GM19351 (cell line): ENCODE results near the gene CFAP57.

Experiments used
- ATAC-seq: cut with Tn5 transposase; IDR thresholded peaks from one replicate; pipeline ENCODE4 v1.9.1; 2021; ENCODE audit warnings: mild to moderate bottlenecking, moderate library complexity; ENCODE audit not compliant: unreplicated experiment

Gene CFAP57

DNA sequence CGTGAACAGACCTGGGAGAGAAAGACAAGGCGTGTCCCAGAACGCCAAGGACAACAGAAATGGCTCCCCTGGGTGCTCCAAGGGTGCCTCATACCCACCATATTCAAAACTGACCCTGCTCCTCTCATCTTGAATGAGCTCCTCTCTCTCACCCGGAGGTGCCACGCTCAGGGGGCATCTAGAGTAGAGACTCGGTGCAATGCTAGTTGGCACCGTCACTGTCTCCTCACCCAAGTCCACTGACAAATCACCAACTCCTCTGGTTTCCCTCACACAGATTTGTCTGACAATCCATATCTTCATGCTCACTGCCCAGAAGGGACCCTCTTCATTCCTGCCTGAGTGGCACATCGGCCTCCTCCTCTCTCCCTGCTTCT, 102.7 kb downstream of the CFAP57 start:
- ATAC-seq: no peak

DNA sequence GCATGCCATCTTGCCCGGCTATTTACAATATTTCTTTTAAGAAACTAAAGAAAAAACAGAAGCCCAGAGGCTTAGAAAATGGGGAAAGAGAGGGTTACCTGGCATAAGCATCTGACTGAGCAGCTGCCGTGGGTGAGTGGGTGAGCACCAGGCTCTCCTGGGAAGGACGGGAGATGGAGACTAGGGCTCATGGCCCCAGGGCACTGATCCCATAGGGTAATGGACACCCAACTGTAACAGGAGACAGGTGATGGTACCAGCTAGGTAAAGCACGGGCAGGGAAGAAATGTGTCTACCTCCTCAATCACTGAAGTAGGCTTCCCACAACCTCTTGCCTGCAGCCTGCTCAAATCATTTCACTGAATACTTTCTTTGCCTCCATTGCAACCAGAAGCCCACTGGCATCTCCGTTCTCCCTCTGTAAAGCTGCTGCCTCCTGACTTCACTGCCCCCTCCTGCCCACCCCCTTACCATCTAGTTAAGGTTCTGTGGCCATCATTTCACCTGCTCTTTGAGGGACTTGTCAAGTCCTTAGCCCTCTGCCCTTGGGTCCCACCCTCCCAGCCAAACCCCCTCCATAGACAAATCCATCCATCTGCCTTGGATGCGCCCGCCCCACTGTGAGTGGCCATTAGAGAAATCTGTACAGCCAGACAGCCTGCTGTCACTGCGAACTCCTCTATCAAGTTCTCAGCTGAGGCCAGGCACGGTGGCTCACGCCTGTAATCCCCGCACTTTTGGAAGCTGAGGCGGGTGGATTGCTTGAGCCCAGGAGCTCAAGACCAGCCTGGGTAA, 103.9 kb downstream of the CFAP57 start:
- ATAC-seq: no peak

DNA sequence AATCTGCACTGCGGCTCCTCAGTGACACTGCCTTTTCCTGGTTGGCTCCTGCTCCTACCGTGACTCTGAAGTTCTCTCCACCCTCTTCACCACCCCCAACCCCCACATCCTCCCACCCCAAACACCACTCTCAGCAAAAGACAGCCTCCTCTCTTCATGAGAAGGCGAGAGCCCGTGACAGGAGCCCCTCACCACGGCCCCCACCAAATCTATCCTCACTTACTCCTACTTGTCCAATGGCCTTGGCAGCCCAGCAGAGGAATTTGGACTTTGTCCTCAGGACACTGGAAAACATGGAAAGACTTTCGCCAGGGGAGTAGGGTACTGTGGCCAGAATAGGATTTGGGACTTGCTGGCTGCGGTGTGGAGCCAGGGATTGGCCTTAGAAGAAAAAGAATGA, 104.5 kb downstream of the CFAP57 start:
- no peak for ATAC-seq

DNA sequence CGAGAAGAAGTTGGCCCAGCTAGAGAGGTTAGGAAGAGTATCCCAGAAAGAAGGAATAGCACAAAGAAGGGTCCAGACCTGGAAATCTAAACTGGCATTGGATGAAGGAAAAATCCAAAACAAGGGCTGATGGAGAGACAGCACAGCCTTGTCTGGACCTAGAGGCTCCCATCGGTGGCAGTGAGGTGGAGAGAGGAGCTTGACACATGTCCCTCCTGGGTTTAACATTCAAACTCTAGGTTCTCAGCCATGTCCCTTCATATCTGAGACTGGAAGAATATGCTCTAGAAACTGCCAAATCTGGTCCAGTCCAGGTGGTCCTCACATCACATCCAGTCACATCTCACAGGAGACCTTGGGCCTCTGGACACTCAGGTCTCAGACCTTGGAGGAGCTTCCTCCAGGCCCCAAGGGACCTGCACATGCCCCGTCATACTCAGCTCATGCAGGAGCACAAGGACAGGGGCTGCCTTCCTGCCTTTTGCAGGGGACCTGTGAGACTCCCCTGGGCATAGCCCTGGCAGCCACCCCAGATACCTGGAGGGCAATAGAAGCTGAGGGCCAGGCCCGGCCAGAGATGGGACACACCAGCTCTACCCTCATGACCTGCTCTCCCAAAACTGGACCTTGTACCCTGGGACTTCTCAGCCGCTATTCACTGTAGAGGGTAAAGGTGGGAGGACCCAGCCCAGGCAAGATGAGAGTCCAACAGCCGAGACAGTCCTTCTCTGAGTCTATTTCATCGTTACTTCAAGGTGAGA, 105.2 kb downstream of the CFAP57 start:
- no peak for ATAC-seq

DNA sequence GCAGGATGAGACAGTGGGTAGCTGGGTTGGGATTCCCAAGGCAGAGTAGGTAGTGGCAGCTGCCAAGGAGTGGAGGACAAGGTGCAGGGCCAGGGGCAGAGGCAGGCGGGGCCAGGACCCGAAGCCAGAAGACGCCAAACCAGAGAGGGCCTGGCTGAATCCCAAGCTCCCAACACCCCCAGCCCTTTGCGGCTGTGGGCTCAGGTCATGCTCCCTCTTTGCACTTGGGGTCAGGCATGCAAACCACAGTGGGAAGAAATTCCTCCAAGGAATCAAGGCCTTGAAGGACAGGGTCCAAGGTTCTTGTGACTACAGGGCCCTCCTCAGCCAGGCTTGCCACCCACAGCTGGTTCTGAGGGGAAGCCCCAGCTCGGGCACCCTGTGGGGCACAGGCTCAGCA, 107.0 kb downstream of the CFAP57 start:
- ATAC-seq: no peak

DNA sequence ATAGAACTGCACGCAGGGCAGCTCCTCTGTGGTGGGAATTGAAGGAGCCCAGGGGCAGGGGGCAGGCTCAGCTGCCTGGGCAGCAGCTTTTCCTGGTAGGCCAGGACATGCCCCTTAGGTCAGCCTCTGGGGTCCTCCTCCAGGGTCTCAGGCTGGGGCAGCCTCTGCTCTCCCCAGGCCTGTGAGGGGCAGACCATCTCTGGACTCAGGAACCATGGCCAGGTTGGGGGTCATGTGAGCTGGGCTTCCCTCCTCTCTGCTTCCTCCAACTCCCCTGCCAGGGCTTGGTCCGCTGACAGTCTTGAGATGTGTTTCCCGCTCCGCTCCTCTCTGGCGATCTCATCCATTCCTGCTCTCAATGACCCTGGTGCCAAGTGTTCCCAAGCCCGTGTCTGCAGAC, 107.5 kb downstream of the CFAP57 start:
- no peak for ATAC-seq

DNA sequence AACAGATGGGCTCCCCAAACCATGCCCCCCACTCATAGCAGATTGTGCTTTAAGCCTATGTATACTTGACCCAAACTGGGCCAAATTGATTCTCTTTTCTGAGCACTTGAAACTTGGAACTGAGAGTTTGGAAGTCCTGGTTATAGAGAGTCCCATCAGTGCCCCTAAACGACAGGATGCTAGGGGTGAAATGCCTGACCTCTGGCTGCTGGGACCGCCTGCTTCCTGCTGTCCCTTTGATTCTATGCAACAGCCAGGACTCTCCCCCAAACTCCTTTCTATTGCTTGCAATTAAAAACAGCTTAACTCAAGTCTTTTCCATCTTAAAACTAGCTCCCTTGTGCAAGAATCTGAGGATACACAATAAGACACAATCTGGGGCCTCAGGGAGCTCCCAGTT, 108.6 kb downstream of the CFAP57 start:
- ATAC-seq: no peak

DNA sequence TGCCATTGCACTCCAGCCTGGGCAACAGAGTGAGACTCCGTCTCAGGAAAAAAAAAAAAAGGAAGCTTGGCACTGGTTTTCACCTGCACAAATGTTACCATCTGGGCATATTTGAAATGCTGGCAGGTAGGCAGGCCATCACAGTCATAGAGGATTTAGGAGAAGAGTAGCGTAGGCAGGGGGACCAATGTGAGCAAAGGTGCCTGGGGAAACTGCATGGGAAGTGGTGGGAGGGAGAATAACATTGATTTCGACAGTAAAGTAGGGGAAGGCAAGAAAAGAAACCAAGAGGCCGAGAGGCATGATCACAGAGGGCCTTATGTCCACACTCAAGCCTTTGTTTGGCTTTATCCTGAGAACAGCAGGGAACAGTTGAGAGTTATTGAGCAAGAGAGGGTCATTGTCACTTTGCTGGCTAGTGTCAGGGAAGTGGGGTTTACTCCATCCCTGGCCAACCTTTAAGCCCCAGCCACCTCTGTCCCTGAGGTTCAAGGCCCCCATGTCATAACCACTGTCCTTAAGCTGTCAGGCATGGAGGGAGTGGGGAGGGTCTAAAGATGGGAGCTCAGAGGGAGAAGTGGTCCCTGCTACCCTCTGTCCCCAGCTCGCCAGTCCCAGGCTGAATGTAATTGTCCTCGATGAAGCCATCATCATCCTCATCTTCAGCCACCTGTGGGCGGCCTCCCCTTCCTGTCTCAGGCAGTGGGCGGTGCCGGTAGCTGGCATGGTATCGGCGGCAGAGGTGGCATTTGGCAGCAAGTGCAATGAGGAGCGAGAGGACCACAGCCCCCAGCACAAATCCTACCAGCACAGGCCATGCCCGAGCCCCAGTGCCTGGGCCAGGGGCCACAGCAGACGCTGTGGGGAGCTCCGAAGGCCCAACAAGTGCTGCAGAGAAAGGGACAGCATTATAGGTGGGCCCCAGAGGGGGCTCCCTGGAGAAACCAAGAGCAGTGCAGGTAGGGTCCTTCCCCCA, 110.4 kb downstream of the CFAP57 start:
- no peak for ATAC-seq

DNA sequence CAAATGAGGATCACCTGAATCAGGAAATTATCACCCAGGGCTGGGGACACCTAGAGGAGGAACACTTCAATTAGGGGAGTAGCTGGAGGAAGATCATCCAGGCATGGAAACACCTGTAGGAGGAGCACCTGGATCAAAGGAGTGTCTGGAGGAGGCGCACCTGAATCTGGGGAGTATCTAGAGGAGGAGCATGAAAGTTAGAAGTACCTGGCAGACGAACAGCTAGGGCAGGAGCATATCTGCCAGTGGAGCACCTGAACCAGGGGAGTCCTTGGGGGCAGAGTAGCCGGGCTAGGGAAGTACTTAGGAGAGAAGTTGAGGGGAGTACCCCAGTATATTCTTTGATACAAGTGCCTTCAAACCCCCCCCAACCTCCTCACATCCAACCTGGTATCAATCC, 111.9 kb downstream of the CFAP57 start:
- no peak for ATAC-seq

DNA sequence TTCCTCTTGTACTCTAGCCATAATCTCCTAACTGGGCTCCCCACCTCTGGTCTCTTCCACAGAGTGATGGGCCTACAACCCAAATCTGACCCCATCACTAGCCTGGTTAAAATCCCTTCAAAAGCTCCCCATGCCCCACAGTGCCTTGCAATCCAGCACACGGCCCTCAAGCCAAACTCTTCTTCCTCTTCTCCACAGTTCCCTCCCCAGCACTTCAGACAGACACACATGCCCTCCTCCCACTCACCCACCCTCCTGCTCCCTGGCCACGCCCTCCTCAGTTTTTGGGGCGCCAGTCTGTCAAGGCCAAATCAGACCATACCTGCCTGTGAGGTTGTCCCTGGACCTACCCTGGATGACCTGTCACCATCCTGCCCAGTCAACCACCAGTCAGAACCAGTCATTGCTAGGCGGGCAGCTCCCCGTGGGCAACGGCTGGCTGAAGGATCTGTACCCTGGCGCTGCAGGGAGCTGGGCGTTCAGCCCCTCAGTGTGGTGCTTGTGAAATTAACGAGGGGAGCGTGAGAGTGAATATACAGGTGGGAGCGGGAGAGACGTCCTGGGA, 112.5 kb downstream of the CFAP57 start:
- no peak for ATAC-seq

DNA sequence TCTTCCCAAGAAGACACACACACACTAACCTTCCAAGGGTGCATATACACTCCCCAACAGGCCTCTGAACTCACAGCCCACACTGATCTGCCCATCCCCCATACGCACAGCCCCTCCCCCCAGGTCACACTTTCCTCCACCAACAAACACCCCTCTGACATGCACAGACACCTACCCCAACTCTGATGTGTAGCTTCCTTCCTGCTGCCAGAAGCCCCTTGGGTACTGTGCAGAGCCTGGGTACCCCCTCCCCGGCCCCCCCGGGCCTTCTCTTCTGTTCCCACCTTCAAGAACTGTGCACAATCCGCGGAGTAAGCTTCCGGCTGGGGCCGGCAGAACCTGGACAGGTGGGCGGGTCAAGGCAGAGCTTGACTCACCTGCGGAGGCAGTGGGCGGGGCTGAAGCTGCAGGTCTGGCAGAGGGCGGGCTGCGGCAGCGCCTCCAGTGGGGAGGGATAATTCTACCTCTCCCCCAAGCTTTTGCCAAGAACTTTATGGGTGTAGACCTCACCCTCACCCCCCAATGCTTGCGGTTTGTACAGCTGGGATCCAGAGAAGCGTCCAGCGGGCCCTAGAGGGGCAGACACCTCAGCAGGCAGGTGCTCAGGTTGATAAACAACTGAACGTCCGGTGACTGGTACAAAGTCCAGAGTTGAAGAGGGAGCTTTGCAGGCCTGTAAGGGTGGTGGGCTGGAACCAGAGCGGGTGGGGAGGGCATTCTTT, 113.3 kb downstream of the CFAP57 start, which contains the start of gene C1orf210:
Gene C1orf210 (minus strand): TSS at position 313 of the 722 bp plus-strand sequence. CDS start 2,311 bp downstream, outside the sequence.
- no peak for ATAC-seq

DNA sequence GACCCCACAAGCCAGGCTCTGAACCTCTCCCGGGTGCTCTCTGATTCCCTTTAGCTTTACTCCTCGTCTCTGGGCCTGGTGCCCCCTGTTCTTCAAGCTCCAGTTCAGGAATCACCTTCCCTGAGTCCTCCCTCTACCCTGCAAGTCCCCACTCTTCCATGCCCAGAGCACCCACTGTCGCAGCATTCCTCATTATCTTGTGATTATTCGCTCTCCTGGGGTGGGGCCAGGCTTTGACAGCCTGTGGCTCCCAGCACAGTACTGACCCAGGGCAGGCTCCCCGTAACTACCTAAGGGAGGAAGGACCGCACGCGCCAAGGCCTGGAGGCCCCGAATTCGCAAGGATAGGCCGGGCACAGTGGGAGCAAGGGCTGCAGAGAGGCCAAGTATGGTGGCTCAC, 114.0 kb downstream of the CFAP57 start:
- no peak for ATAC-seq

DNA sequence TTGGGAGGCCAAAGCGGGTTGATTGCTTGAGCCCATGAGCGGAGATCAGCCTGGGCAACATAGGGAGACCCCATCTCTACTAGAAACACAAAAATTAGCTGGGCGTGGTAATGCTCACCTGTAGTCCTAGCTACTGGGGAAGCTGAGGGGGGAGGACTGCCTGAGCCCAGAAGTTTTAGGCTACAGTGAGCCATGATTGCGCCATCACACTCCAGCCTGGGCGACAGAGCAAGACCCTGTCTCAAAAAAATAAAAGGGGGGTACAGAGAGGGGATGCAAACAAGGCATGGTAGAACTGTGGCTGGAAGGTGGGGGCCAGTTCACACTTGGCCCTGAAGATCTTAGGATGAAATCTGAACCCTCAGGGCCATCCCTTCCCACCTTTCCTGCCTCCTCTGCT, 114.4 kb downstream of the CFAP57 start:
- no peak for ATAC-seq

DNA sequence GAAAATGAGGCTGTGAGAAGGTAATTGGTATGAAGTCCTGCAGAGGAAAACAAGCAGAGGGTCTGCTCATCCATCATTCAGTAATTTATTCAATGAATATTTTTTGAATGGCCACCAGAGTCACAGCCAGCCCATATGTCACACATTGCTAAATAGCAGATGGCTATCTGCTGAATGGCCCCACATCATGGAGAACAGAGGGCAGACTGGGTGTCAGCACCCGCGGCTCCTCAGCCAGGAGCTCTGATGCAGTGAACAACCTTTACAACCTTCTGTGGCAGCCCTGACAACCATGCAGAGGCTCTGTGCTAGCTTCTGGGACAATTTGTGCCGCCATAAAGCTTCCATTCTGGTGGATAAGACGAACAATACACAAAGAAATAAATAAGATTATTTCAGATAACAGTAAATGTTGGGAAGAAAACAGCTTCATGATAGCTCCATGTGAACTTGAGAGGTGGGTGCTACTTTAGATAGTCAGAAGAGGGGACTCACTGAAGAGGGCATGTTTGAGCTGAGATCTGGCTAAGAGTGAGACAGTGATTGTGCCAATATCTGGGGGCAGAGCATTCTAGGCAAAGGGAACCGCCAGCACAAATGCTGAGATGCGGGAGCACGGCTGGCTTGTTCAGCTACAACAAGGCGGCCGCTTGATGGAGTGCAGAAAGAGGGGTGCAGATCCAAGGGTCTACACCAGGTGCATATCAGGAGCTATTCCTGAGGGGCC, 116.1 kb downstream of the CFAP57 start:
- ATAC-seq: no peak

DNA sequence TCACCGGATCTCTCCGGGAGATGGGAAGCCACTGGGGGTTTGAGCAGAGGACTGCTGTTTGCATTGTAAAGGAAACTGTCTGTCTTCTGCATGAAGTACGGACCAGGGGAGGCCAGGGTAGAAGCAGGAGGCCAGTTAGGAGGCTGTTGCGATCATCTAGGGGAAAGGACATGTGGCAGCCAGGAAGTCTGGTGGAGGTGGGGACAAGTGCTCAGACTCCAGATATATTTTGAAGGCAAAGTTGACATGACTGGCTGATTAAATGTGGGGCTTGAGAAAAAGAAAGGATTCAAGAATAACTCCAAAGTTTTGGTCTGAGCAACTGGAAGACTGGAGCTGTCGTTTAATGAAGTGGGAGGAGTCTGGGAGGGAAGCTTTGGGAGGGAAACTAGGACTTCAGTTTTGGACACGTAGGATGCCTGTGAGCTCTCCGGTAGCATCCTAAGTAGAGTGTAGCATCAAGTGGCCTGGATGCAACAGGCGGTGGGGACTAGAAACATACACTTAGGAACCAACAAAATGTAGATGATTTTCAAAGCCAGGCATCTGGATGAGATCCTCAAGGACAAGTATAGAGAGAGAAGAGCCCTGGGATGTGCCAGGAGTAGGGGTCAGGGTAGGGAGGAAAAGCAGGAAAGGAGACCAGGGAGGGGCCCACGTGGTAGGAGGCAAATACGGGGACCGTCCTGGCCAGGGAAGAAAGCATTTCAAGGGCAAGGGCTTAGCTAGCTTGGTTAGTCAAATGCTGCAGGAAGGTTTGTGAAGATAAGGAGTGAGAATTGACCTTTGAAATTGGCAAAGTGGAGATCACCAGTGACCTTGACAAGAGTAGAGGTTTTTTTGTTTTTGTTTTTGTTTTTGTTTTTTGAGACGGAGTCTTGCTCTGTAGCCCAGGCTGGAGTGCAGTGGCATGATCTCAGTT, 116.9 kb downstream of the CFAP57 start:
- no peak for ATAC-seq

DNA sequence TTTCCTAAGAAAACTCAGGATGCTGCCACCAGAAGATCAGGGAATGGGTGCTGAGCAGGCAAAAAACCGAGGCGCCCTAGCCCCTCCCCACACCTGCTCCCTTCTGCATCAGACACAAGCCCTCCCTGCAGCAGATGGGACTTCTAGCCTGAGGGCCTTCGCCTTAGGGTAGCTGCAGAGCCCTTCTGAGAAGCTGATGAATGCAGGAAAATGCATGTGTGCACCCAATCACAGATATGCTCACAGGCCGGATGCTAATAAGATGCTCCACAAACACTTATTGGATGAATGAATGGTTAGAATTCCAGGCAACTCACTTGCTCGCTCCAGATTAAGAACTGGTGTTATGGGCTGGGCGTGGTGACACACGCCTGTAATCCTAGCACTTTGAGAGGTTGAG, 120.1 kb downstream of the CFAP57 start:
- no peak for ATAC-seq

DNA sequence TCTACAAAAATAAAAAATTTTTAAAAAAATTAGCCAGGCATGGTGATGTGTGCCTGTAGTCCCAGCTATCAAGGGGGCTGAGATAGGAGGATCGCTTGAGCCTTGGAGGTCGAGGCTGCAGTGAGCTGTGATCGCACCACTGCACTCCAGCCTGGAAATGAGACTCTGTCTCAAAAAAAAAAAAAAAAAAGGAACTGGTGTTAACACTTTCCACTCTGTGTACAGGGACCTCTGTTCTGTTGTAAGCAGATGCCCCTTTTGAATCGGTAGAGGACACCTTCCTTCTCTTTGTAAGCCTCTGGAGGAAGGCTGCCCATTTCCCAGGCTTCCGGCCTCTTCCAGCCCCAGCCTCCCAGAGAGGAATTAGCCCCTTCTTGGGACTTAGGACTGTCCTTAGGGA, 120.5 kb downstream of the CFAP57 start:
- ATAC-seq: no peak

DNA sequence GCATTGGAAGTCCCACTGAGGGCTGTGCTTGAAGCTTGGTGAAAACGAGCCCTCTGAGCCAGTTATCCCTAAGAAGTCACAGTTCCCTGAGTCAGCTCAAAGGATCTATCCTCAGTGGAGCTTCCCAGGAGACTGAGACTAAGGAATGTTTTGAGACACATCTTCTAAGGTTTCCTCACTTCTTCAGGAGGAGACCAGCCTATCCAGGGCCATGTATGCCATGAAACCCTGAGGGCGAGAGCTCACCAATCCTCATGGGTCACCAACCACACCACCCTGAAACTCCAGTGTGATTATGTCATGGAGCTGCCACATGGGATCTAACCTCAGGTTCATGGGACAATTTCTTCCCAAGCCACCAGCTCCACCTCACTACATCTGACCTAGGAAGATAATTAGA, 121.0 kb downstream of the CFAP57 start:
- ATAC-seq: no peak
